ENCODE data around the gene NALCN.

Gene NALCN

DNA sequence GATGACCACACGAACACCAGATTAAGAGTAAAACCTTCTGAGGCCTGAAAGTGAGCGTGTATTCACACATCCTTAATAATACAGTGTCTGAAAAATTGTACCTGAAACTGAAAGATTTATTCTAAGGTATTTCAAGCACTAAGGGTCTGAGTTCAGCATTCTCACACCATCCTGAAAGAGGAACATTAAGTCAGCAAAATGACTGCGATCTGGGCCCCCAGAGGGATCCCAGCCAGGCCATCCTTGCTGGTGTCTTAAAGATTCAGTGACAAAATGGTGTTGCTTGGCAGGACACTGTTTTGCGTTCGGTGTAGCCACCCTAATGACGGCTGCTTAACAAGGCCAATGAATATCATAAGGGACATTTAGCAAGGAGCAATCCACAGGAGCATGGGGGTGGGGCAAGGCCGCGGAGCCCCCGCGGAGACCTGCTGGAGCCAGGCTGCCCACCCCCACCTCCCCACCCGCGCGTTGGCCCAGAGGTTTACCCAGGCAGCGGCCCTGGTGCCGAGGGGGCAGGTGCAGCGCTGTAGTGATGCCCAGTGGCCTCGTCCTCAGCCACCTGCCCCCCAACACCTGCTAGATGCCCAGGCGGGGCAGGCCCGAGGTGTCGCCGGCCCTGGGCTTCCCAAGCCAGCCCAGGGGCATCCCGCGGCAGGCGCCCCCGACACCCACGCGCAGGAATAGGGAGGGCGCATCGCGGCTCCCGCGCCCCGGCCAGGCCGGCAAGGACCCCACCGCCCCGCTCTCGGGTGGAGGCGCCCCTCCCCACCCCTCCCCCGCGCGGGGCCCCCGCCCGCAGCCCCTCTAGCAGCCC lies 742 bp downstream of the NALCN start:
- peak in 35 of 58 donors; percentile 9 to 67 (median 42) for DNase-seq

DNA sequence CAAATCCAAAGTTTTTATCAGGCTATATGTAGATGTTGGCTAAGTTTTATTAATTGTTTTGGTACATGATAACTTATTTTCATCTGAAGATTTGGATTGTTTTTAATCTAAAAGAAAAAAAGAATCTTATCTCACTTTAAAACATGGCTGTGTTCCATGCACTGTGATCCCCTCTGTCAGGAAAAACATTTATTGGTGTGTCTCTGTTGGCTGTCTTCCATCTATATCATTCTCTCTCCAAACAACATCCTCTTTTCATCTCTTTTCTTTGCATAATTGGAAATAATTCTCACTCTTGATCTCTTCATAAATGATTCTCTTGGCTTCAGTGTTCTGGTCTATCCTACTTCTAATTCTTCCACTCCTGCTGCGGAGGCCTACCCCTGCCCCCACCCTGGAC lies 4.2 kb downstream of the NALCN start:
- peak in 1 of 58 donors; percentile 26 for DNase-seq

DNA sequence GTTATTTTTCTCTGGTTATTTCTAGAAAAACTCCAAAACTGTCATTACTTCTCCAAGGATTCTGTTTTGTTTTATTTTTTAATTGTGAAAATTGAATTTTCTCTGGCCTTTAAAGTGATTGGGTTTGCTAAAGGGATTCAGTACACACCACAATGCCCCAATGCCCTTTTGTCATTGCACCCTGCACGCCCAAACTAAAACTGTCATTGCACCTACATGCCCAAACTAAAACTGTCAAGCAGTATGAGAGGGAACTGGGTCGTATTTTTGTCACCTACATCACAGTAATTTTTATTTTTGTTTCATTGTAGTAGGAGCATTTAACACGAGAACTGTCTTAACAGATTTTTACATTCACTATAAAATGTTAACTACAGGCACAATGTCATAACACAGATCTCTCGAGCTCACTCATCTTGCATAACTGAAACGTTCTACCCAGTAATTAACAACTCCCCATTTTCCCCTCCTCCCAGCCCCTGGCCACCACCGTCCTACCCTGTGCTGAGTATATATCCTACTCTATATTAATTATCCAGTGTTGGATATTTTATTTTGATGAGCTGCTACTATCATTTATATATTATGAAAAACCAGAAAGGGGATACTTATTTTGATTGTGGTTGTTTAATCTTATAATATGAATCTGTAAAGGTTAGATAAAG lies 7.2 kb downstream of the NALCN start:
- DNase-seq, result no peak

DNA sequence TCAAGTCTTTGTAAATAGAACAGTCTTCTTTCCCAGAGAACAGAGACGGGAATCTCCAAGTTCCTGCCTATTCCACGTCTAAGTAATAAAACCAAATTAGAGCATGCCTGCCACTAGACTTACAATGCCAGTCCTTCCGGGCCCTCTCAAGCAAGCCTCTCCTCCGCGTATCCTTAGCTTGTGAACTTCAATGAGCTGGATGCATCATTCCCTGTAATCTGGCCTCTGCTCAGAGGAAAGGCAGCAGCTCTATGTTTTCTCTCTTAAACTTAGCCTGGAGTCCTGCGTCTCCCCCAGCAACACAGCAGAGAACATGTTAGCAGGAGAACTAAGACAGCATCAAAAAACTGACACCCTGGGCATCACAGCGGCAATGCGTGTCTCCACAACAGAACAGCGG lies 8.2 kb downstream of the NALCN start:
- peak in 2 of 58 donors; percentile 5 to 10 for DNase-seq

DNA sequence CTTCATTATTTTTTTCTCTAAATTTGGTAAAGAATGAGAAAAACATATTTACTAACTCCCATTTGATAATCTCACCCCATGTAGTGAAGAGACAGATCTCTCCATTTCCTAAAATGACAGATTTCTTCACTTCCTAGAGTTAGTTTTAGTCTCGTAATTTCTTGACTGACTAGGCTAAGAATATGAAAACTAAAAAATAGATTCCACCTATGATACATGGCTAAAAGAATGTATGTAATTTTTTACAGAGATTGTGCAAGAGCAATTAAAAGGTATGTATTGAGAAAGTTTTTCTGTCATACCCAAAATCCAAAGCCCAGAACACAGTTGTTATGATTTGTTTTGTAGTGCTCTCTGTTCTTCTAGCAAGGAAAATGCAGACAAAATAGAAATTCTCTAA lies 9.5 kb downstream of the NALCN start:
- DNase-seq, result no peak

DNA sequence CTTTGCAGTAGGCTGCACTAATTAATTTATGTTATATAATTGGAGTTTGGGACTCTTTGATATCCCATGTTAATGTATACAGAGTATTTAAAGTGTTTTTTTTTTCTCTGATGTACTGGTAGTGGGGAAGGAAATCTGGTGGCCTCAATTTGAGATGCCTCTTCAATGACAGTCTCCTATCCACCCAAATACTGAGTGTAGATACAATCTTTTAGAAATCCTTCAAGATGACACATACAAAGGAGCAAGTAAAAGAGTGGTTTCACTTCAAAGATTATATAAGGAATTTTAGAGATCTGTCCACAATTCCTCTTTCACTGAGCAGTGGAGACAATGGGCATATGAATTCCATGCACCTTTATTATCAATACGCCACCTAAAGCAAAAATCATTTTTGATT lies 15.1 kb downstream of the NALCN start:
- DNase-seq, result no peak

DNA sequence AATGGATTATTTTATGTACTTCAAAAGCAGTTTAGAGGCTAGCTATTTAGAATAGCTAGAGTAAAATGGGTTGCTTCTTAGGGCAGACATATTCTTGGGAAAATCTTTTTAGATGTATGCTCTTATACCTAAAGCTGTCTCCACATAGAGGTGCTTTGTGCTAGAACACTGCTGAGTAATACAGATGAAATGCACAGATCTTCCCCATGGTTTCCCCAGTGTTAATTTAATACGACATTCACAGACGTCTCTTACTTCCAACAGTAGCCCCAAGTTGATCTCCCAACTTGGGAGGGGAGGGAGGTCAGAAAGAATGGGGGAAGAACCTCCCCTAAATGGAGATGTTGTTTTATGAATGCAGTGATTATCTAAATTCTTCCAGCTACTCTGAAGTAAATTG lies 16.9 kb downstream of the NALCN start:
- no peak for DNase-seq

DNA sequence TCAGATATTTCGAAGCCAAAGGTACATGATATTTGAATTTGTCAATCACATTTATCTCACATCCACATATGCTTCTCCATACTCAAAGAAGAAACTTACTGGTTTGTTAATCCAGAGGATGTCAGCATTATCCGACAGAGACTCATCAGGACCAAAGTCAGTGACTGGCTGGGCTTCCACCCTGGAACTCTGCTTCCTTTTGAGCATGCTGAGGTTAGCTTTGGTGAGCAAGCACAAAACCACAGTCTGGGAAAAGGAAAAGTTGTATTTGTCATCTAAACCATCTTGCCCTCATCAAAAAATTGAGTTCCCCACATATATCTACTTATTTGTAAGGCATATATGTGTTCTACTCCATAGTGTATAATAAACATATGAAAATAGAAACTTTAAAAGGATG lies 17.4 kb downstream of the NALCN start:
- no peak for DNase-seq

DNA sequence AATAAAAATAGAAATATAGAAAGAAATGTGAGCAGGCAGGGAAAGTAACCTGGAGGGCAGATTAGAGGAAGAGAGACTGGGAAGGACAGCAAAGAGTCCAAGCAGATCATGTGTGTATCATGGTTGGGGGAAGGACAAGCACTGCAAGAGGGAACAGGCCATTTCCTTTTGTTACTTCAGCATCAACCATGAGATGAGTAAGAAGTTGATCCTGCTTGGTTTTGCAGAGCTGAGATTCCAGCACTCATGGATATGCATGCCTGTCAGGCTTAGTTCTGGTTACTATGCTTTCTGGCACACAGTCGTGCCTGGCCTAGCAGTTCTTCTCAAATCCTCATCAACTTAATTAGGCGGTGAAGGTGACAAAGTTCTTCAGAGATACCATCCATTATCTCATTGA lies 18.1 kb downstream of the NALCN start:
- no peak for DNase-seq

DNA sequence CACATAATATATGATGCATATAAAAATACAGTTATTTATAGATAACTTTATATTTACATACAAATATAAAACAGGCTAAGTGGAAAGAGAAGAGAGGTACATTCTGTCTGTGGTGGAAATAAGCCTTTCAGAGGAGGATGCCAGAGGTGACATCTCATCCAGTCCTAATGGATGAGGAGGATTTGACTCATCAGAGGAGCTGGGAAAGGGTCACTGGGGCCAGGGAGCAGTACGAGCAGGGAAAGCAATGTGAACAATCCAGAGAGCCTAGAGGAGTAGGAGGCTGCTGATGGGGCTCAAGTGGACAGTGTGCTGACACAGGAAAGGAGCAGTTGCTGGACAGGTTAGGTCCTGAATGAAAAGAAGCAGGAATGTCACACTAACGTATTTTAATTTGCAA lies 18.6 kb downstream of the NALCN start:
- no peak for DNase-seq

DNA sequence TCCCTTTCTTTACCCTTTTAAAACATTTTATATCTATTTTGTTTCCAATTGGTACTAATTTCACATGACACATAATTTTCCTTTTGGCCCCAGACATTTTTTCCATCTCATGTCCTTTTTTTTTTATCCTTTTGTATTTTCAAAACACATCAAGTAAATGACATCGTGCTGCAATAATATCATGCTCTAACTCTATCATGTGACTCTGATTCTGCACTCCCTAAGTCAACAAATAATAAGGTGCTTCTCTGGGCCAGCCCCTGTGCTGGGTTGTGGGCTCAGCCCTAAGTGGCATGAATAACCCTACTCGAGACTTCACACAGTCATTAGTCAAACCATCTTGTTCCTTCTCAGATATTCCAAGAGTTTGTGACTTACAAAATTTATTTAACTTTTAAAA lies 21.7 kb downstream of the NALCN start:
- no peak for DNase-seq

DNA sequence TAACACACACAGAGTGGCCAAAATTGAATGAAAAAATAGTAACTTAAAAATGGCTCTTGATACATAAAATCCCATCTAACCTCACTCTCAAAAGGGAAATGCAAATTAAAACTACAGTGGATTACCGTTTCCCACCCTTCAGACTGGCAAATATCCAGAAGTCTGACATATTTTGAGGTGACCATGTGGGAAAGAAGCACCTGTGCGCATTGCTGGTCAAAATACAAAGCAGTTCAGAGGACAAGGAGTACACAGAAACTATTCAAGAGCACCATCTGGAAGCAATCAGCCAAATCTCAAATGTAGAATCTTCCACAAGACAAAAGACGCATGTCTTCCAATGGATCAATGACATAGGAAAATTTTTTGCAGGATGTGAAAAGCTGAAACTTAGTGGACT lies 23.2 kb downstream of the NALCN start:
- DNase-seq, result no peak

DNA sequence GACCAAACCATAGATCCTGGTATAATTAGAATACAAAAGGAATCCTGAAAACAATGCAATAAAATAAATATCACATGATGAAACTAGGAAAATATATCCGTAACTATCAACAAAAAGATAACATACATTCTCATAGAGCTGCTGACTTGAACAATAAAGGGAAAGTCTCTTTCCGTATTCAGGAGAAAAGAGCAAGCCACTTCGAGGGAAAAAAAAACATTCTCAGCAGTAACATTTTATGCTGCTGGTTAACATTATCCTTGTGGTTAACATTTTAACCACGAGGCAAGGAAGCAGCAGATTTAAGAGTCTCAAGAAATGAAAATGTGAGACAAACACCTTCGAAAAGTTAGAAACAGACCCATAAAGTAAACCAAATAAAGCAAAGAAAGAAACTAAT lies 25.8 kb downstream of the NALCN start:
- no peak for DNase-seq

DNA sequence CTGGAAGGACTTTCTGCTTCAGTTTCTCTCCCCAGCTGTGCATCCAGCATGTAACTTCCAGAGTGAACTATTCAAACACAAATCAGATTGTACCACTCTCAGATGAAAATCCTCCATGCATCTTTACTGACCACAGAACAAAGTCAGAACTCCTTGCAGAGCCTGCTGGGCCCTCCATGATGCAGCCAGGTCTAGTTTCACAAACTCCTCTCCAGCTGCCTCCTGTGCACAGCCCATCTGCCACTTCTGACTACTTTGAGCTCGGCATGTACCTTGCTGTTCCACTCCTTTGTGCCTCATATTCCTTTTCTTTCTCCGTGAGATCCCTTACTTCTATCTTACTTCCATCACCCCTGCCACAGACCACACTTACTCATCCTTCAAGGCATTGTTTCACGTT lies 31.4 kb downstream of the NALCN start:
- DNase-seq, result no peak

DNA sequence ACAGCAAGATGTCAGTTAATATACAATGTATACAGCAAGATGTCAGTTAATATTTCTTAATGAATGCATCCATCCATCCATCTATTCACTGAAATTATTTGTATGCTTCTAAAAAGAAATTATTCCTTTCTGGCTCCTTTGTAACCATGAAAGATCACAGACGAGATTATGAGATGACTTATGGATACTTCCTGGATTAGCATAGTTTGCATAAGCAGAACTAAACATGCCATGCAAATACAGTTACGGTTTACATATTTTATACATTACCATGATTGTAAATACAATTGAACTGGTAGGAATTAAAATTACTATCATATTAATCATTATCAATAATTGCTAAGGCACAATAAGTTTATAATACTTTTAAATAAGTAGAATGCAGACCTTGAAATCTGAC lies 32.7 kb downstream of the NALCN start:
- DNase-seq, result no peak

DNA sequence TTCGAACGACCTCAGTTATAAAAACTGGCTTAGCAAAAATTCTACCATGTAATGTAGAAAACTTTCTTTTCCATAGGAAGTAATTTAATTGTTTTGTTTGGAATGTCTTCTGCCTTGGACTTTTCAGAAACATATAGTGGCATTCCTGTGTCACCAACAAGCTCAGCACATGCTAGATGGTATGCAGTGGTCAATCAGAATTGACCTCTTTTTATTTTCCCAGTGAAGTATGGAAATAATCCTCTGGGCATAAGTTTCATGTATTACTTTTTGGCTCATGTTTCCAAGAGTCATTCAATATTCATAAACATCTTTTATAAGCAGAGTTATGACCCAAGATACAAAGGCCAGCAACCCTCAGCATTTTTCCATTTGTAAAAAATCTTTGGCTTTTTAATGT lies 33.6 kb downstream of the NALCN start:
- no peak for DNase-seq

DNA sequence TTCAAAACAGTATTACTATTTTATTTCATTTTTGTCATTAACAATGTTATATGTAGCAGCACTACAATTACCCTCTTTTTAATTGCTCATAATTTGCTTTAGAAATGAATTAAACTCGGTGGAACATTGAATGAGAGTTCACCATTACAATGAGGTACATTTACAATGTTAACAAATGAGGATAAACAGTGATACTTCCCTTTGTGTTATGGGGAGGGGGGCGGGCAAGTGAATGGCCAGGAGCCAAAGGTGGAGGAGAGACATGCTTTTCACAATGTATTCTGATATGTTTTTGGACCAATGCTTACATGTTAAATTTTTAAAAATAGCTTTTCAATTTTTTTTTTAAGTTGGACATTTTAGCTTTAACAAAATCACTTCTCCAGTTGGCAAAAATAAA lies 34.2 kb downstream of the NALCN start:
- no peak for DNase-seq

DNA sequence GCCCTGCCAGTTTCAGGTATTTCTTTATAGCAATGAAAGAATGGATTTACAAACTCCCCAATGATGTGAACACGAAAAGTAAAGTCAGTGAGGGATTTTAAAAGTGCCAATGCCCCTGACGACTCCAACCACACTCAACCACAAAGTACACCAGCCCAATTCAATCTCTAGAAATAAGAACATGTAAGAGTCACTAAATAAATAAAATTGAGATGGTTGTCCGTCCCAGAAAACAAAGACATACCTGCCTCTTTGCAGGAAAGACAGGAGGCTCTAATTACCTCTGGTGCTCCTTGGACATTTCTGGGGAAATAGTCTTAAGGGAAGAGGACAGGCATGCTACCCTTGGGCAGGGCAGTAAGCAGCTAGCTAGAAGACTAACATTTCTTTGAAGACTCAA lies 55.8 kb downstream of the NALCN start:
- DNase-seq, result no peak

DNA sequence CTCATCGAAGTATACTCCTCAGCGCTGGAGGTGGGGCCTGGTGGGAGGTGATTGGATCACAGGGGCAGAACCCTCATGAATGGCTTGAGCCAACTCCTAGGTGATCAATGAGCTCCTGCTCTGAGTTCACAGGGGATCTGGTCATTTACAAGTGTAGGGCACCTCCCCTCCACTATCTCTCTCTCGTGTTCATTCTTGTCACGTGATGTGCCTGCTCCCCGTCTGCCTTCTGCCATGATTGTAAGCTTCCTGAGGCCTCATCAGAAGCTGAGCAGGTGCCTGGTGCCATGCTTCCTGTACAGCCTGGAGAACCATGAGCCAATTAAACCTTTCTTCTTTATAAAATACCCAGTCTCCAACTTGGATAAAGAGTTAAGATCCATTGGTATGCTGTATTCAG lies 61.4 kb downstream of the NALCN start:
- no peak for DNase-seq

DNA sequence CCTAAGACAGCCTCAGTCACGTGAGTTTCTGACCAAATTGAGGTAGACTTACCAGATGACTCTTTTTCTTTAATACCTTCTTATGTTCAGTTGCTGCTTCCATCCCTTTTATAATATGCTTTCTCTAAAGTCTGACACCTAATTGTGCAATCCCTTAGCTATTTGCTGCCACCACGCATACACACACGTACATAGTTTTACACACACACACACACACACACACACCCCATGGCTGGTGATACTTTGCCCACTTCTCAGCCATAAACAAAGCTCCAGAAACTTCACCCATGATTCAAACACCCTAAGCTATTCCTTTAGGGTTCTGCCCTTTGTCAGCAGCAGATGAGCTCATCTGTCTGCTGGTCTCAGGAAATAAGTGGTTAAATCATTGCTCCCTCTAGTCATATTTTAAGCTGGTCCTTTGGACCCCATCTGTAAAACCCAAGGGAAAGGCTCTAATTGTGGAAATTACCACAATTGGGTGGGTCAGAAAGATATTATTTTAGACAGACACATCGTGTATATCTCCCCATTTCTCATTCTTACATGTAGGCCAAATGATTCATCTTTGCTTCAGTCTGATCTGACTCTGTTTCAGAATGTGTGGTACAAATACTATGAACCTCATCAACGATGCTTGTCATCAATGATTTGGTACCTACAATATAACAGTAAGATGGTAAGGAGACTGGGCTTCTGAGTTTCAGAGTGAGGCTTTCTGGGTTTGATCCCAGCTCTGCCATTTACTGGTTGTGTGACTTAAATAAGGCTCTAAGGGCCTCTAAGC lies 69.2 kb downstream of the NALCN start:
- DNase-seq, result no peak

DNA sequence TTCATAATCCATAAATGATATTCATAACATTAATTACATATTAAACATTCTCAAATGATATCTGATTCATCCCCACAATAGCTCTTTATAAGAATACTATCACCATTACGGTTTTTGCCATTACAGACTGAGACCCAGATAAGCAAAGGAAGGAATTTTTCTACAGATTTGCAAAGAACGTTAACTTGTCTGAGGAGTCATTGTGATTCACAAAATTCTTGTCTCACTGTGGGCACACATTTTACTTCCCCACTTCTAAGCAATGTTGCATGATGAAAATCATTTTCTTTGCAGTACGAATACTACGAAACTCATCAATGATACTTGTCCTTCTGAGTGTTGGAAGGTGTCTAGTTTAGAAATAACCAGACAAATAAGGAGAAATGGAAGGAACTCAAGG lies 70.1 kb downstream of the NALCN start:
- no peak for DNase-seq

DNA sequence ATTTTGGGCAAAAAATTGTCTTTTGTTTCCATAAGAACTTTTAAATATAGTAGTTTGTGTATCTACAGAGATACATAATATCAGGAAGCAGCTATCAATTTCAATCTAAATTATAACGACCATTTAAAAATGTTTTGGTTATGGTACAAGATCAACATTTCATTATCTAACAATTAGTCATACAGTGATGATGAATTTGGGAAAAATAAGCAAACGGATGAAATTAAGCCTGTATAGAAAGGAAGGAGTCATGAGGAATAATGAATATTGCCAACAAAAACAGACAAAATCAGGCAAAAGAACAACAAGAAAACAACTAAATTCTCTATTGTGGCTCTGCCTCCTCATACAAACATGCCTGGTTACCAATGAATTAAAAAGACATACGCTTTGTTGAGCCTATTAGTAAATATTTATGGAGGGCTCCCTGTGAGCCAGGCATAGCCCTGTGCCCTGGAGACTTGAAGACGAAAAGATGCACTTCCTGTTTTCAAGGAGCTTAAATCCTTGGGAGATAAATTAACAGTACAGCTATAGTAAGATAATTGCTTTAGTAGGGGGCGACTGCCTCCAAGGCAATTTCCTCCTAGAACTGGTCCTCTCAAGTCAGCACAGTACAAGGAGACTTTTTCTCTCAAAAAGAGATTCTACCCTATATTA lies 73.0 kb downstream of the NALCN start:
- no peak for DNase-seq

Data from anterior cingulate cortex (tissue), 58 donors.